HG02571 (cell line): ENCODE measurements around the gene CSTB.
A peak's percentile ranks its signal among the peaks of the same experiment; 100 is the strongest.

Experiments used
- ATAC-seq: cut with Tn5 transposase; IDR thresholded peaks from one replicate; pipeline ENCODE4 v1.9.1; 2021; ENCODE audit warnings: mild to moderate bottlenecking, moderate library complexity; ENCODE audit not compliant: unreplicated experiment

CSTB gene

DNA sequence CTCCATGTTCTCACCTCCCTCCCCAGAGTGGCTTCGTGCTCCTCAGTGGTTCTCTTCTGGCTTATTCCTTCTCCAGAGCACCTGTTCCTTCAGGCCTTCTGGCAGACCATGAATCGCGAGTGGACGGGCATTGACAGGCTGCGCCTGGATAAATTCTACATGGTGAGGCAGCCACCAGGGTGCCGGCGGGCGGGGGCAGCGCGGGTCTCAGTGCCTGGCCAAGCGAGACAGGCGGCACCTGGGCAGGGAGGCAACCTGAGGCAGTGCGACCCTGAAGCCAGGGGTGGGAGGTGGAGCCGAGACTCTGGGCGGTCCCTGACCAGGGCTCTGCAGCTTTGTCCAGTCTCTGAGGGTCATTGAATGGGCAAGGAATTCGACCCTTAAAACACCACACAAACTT is 17.1 kb upstream of the CSTB start:
- no peak for ATAC-seq

DNA sequence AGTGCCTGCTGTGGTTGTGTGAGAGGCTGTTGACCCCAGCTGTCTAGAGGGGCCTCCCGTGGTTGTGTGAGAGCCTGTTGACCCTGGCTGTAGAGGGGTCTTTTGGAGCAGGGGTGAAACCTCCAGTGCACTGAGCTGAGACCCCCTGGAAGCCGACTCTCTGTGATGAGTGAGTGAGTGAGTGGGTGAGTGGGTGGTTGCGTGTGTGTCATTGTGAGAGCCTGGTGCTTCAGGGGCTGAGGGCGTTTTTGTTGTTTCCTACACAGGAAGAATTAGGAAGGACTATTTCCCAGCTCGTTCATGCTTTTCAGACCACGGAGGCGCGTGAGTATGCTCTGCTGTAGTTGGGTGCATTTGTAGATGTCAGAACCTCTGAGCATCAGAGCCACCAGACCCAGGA is 16.3 kb upstream of the CSTB start:
- ATAC-seq: no peak

DNA sequence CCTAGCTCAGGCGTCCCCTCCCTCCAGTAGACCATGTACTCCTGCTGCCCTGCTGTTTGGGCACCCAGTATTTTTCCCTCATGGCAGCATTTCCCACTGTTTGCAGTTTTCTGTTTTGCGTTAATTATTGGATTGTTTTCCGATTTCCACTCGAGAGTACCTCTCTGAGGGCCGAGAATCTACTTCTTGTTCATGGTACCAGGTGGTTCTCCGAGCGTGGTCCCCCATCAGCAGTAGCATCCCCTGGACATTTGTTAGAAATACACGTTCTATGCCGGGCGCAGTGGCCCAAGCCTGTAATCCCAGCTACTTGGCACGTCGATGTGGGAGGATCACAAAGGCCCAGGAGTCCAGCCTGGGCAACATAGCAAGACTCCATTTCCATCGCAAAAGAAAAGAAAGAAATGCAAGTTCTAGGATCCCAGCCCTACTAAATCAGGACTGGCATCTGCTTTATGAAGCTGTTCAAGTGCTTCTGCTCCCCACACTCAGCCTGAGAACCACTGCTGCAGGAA is 14.0 kb upstream of the CSTB start:
- no peak for ATAC-seq

DNA sequence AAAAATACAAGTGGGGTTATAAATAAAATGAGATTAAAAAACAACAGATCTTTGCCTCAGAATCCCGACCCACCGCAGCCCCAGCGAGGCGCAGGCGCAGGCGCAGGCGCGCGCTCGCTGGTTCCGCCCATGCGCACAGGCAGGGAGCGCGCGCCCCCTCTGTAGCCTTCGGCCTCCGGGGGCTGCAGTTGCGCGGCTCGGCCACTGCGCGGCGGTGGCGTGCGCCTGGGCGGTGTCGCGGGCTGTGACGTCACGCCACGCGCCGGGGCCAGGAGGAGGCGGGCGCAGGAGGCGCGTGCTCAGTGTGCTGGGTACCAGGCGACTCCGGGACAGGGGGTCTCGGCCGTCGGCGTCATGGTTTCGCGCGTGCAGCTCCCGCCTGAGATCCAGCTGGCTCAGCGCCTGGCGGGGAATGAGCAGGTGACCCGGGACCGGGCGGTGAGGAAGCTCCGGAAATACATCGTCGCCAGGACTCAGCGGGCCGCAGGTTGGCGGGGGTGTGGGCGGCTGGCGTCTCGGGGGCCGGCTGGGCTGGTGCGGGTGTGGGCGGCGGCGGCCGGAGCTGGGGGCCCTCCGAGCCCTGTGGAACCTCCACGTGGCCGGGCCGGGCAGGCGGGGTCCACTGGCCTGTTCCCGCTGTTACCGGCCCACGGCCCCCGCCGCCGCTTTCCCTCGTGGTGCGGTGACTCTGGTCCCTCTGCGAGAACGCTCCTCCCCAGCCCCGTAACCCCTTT is 13.3 kb upstream of the CSTB start, which contains the start of gene RRP1:
Gene RRP1 (plus strand): TSS at position 302 of the 734 bp plus-strand sequence. CDS start 53 bp downstream, at position 355.
- peak; percentile 82 for ATAC-seq

DNA sequence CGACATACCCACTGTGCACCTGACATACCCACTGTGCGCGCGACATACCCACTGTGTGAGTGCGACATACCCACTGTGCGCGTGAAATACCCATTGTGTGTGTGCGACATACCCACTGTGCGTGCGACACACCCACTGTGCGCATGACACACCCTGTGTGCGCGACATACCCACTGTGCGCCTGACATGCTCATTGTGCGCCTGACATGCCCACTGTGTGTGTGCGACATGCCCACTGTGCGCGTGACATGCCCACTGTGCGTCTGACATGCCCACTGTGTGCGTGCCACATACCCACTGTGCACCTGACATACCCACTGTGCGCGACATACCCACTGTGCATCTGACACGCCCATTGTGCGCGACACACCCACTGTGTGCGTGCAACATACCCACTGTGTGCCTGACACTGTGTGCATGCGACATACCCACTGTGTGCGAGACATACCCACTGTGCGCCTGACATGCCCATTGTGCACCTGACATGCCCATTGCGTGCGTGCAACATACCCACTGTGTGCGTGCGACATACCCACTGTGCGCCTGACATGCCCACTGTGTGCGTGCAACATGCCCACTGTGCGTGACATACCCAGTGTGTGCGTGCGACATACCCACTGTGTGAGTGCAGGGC is 10.8 kb upstream of the CSTB start:
- no peak for ATAC-seq

DNA sequence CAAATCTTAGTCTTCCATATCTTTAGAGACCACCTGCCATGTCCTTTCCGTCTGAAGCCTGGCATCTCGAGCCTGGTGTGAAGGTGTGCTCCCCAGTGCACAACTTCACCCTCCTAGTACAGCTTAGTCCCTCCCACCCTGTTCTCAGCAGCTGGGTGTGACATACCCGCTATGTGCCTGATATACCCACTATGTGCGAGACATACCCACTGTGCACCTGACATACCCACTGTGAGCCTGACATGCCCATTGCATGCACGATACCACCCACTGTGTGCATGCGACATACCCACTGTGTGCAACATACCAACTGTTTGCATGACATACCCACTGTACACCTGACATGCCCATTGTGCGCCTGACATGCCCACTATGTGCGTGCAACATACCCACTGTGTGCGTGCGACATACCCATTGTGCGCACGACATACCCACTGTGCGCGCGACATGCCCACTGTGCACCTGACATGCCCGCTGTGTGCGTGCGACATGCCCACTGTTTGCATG is 10.2 kb upstream of the CSTB start:
- ATAC-seq: no peak

- ATAC-seq: no peak
Measured at GRCh38 chr21:43785134-43785533, 9.0 kb upstream of the CSTB start.

DNA sequence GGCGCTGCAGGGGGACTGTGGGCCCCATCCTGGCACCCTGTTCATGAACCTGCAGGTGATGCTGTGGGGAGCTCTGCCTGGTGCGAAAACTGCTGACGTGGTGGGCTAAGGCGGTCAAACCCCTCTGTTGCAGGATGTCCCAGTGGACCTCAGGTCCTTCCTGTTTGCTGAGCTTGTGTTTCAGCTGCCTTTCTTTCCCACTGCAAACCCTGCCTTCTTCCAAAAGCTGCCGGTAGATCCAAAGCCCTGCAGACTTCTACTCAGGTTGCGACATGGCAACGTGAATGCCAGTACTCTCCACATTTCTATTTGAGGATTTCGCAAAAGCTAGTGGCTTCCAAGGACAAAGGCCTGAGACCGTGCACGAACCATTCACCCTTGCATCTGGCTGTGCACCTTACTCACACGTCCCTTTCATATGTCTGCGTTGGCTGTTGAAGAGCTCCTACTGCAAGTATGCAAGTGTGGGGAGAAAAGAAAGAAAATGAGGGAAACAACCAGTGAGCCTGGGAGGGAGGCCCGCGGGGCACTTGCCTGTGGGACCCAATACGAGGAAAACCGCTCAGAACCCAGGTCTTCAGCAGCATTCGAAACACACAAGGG is 7.1 kb upstream of the CSTB start:
- ATAC-seq: no peak

- ATAC-seq: no peak
Measured at GRCh38 chr21:43782431-43783097, 6.5 kb upstream of the CSTB start.

GRCh38 chr21:43781846-43782245 is 5.7 kb upstream of the CSTB start:
- no peak for ATAC-seq

DNA sequence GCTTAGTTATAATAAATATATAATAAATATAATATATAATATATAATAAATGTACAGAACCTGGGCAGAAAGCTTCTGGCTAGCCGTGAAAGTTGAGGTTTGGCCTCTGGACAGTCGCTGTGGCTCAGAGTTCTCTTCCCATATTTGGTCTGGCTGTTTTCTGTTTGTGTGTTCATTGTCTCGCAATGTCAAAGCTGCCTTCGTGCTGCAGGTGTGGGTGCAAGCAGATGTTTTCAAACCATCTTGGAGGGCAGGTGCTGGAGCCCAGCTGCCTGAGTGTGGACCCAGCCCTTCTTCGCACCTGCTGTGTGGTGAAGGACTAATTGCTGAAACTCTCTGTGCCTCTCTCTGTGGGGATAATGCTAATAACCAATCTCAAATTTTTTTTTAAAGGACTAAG is 3.6 kb upstream of the CSTB start:
- no peak for ATAC-seq

GRCh38 chr21:43778469-43779335 is 2.6 kb upstream of the CSTB start:
- no peak for ATAC-seq

- ATAC-seq: no peak
Measured at GRCh38 chr21:43777953-43778352, 1.8 kb upstream of the CSTB start.

DNA sequence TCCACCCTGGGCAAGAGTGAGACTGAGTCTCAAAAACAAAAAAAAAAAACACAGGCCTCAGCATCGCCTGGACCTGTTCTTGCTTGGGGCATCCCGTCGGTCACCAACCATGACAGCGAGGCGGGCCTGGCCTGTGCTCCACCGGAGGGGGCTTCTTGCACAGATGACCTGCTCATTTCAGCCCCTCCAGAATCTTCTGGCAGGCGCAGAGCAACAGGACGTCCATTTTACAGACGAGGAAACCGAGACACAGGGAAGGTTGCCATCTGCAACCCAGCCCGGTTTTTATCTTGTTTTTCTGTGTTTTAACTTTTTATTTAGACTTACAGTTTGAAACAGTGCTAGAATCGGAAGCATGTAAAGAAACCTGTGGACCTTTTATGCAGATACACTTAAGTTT is 918 bp downstream of the CSTB start:
- ATAC-seq: no peak

DNA sequence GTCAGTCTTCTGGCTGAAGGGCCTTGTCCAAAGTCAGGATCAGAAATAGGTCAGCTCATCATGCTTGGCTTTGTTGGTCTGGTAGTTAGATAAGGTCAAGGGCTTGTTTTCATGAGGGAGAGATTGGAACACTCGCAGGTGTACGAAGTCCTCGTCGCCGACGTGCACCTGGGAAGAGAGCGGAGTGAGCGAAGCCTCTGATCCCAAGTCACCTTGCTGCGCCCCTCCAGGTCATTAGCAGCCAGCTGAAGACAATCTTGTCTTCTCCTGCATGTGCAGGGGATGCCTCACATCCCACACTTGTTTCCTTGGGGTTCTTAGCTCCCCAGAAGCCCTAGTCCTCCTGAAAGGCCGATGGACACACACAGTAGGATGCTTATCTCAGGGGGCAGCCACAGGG is 1.9 kb downstream of the CSTB start:
- ATAC-seq: no peak

GRCh38 chr21:43772425-43772821 is 3.7 kb downstream of the CSTB start:
- ATAC-seq: no peak

DNA sequence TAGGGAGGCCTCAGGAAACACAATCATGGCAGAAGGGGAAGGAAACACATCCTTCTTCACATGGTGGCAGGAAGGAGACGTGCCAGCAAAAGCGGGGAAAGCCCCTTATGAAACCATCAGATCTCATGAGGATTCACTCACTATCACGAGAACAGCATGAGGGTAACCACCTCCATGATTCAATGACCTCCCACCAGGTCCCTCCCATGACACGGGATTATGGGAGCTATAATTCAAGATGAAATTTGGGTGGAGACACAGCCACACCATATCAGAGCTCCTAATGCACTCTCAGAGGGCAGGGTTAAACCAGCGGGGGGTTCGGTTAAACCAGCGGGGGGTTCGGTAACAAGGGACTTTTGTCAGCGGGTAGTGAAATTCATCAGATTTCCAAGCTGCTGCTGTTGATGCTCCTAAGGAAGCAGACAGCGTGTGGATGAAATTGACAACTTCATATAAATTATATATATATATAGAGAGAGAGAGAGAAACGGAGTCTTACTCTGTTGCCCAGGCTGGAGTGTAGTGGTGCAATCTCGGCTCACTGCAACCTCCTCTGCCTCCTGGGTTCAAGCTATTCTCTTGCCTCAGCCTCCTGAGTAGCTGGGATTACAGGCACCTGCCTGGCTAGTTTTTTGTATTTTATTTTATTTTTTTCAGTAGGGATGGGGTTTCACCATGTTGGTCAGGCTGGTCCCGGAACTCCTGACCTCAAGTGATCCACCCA is 4.2 kb downstream of the CSTB start:
- no peak for ATAC-seq

DNA sequence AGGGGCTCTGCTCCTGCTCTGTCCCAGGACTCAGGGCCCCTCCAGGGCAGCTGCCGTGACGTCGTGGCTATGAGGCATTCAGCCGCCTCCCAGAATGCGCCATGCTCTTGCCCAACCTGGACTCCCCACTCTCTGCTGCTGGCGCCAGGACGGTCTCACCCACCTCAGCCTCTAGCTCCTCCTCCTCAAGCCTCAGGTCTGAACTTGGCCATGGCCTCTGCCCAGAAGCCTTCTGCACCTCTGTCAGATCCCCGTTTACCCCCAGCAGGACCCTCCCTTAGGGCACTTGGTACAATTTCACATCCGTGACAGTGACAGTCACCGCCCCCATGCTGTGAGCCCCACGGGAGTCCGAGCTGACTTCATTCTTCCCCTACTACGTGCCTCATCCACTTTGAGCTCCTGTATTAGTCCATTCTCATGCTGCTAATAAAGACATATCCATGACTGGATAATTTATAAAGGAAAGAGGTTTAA is 4.9 kb downstream of the CSTB start:
- no peak for ATAC-seq

- ATAC-seq: no peak
Measured at GRCh38 chr21:43770066-43770655, 5.9 kb downstream of the CSTB start.
